Measurements from ENCODE around the gene FBXO4.

FBXO4 gene

DNA sequence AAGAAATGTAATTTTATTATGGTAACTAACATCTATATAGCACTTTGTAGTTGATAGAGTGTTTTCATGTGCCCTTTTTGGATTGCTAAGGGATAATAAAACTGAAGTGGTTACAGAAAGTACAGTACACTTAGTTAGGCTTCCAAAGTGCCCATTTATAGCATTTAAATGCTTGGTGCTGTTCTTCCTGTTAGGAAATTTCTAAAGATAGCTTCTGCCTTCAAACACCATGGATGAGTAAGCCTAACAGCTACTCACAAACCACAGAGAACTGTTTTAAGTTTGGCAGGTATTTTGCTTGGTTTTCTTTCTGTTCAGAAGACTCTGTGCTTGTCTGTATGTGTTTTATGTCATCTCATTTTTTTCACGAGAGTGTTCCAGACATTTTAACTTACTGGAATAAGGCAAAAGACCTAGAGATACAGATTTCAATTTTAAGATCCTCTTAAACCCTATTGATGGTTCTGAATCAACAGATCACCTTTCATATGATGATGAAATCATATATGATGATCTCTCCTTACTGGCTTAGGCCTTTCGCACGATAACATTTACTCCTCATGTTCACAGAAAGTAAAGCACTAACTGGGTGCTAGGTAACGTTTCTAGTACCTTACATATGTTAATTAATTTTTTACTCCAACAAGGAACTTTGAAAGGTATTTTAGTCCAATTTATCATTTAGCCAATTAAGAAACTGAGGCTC, 16.6 kb upstream of the FBXO4 start:
- TF ChIP-seq EZH2phosphoT487 (IDR thresholded peaks at IDR 0.05; ENCODE audit: low read depth) (no peak), CTCF (IDR thresholded peaks at IDR 0.05; ENCODE audit: low read depth, low read length) (no peak)
- H3K79me2 ChIP-seq (ENCODE audit: low read length): peaks cover 28% of the 10 kb centered on the region
- no peaks in the 10 kb centered on the region for H3K27me3 ChIP-seq (ENCODE audit: low read depth, low read length)
- H3K4me2 ChIP-seq (ENCODE audit: low read length): no peak overlapping the region
- H2AFZ ChIP-seq (ENCODE audit: low read depth, low read length): no peak overlapping the region
- H3K4me1 ChIP-seq (ENCODE audit: low read length): peaks cover 7% of the 10 kb centered on the region
- H3K9me3 ChIP-seq (ENCODE audit: insufficient read depth, low read length): no peaks in the 10 kb centered on the region
- no peak overlapping the region for H3K4me3 ChIP-seq (ENCODE audit: low read length)
- peaks cover 15% of the 10 kb centered on the region for H3K36me3 ChIP-seq (replicated peaks; ENCODE audit: low read depth, low read length)
- no peak overlapping the region for H3K27ac ChIP-seq (ENCODE audit: low read length)
- no peak overlapping the region for H3K9ac ChIP-seq (ENCODE audit: low read length)
- no peaks in the 10 kb centered on the region for H4K20me1 ChIP-seq (ENCODE audit: insufficient read depth, low read length)

DNA sequence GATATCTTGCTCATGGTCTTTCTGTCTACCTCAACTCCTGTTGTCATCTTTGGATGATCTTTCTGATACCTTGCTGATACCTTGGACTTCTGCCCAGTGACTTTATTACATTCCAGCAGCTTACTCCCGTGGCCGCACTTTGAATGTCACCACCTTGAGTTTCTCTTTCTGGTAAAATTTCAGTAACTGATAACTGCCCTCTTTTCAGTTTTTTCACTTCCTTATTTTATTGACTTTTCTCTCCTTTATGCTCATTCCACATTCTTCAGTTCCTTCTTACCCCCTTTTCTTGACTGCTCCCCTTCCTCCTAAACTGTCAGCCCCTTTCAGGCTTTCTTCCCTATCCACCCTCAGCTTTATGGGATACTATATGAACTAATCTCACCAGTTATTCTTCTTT, 7.0 kb upstream of the FBXO4 start:
- Histone ChIP-seq H3K9me3 (ENCODE audit: insufficient read depth, low read length) (no peaks in the 10 kb centered on the region), H3K4me2 (ENCODE audit: low read length) (peak overlapping the region; percentile 67), H2AFZ (ENCODE audit: low read depth, low read length) (no peak overlapping the region), H3K27ac (ENCODE audit: low read length) (peak overlapping the region; percentile 52), H3K9ac (ENCODE audit: low read length) (no peak overlapping the region), H3K27me3 (ENCODE audit: low read depth, low read length) (no peaks in the 10 kb centered on the region), H3K36me3 (replicated peaks; ENCODE audit: low read depth, low read length) (peaks cover 46% of the 10 kb centered on the region), H3K79me2 (ENCODE audit: low read length) (no peaks in the 10 kb centered on the region), H4K20me1 (ENCODE audit: insufficient read depth, low read length) (no peaks in the 10 kb centered on the region), H3K4me3 (ENCODE audit: low read length) (peak overlapping the region; percentile 33; the same call in 1 of the 2 replicates), H3K4me1 (ENCODE audit: low read length) (peaks cover 46% of the 10 kb centered on the region)
- TF ChIP-seq EZH2phosphoT487 (IDR thresholded peaks at IDR 0.05; ENCODE audit: low read depth): no peak
- no peak for TF ChIP-seq CTCF (IDR thresholded peaks at IDR 0.05; ENCODE audit: low read depth, low read length)

- Histone ChIP-seq H3K9me3 (ENCODE audit: insufficient read depth, low read length) (no peaks in the 10 kb centered on the region), H3K27me3 (ENCODE audit: low read depth, low read length) (no peaks in the 10 kb centered on the region), H3K4me2 (ENCODE audit: low read length) (peak overlapping the region; percentile 47), H3K79me2 (ENCODE audit: low read length) (no peaks in the 10 kb centered on the region), H3K4me3 (ENCODE audit: low read length) (peak overlapping the region; percentile 13; the same call in 1 of the 2 replicates), H3K4me1 (ENCODE audit: low read length) (peaks cover 52% of the 10 kb centered on the region), H2AFZ (ENCODE audit: low read depth, low read length) (no peak overlapping the region), H4K20me1 (ENCODE audit: insufficient read depth, low read length) (no peaks in the 10 kb centered on the region), H3K27ac (ENCODE audit: low read length) (no peak overlapping the region), H3K9ac (ENCODE audit: low read length) (no peak overlapping the region), H3K36me3 (replicated peaks; ENCODE audit: low read depth, low read length) (peaks cover 29% of the 10 kb centered on the region)
- no peak for TF ChIP-seq EZH2phosphoT487 (IDR thresholded peaks at IDR 0.05; ENCODE audit: low read depth)
- TF ChIP-seq CTCF (IDR thresholded peaks at IDR 0.05; ENCODE audit: low read depth, low read length): no peak
Observed at GRCh38 chr5:41921166-41921565, 3.9 kb upstream of the FBXO4 start.

DNA sequence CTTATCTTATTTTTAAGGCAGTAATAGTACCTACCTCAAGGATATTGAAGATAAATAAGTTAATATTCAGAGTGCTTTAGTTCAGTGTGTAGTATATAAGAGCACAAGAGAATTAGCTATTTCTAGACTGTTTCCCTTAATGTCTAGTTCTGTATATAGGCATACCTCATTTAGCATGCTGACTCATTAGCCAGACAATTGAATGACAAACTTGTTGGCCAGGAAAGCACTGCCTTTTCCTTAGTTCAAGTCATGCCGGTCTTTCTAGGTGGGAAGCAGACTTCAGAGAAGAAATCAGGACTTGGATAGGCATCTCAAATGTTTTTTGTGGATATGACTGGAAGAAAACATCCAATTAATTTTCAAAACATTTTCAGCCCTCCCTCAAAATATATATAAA, 3.2 kb upstream of the FBXO4 start:
- H3K36me3 ChIP-seq (replicated peaks; ENCODE audit: low read depth, low read length): peaks cover 27% of the 10 kb centered on the region
- peaks cover 52% of the 10 kb centered on the region for H3K4me1 ChIP-seq (ENCODE audit: low read length)
- H3K79me2 ChIP-seq (ENCODE audit: low read length): no peaks in the 10 kb centered on the region
- no peak overlapping the region for H3K27ac ChIP-seq (ENCODE audit: low read length)
- no peaks in the 10 kb centered on the region for H3K9me3 ChIP-seq (ENCODE audit: insufficient read depth, low read length)
- no peak overlapping the region for H3K9ac ChIP-seq (ENCODE audit: low read length)
- H3K4me2 ChIP-seq (ENCODE audit: low read length): peak overlapping the region; percentile 47; the same call in 1 of the 2 replicates
- no peak overlapping the region for H3K4me3 ChIP-seq (ENCODE audit: low read length)
- H2AFZ ChIP-seq (ENCODE audit: low read depth, low read length): no peak overlapping the region
- H4K20me1 ChIP-seq (ENCODE audit: insufficient read depth, low read length): no peaks in the 10 kb centered on the region
- H3K27me3 ChIP-seq (ENCODE audit: low read depth, low read length): no peaks in the 10 kb centered on the region
- no peak for TF ChIP-seq CTCF (IDR thresholded peaks at IDR 0.05; ENCODE audit: low read depth, low read length)
- no peak for TF ChIP-seq EZH2phosphoT487 (IDR thresholded peaks at IDR 0.05; ENCODE audit: low read depth)
